GM23248 (cell line): ENCODE data around the gene PCGF5.

Source experiments
- EZH2 ChIP-seq: fragments of 200-600 bp; sonication (generic); IDR thresholded peaks from 2 replicates; pipeline ENCODE4 v1.6.1; 2018; ENCODE audit warnings: antibody characterized with exemption, mild to moderate bottlenecking; ENCODE audit not compliant: insufficient read depth, poor library complexity, severe bottlenecking
- EZH2phosphoT487 ChIP-seq: fragments of 200-600 bp; sonication (generic); IDR thresholded peaks from 2 replicates; pipeline ENCODE4 v1.6.1; 2018; ENCODE audit warnings: antibody characterized with exemption, moderate library complexity, mild to moderate bottlenecking, low read depth; ENCODE audit not compliant: insufficient read depth

- no peak for TF ChIP-seq EZH2
- no peak for TF ChIP-seq EZH2phosphoT487
Measured at GRCh38 chr10:91206837-91207474, 13.5 kb upstream of the PCGF5 start.
